Caco-2 (cell line): ENCODE measurements around the gene WDR3. TPM values are rescaled to one million over a fixed set of nuclear protein-coding genes. Genes with fewer than 3 reads are reported as not detected.

Experiments used
- BruUV-seq: library from RNA; stranded (reverse); fragments of 400-500 nt; replicated peaks from 2 replicates; lab custom pipeline; 2021; lab: Mats Ljungman, UMichigan
- CTCF ChIA-PET: fragments of 300-600 bp; sonication (Branson Sonifier 250); formaldehyde crosslinking; loops from one replicate; lab custom pipeline; 2022; ENCODE audit warnings: antibody characterized with exemption; lab: Charles Lee
- POLR2A ChIA-PET: fragments of 300-600 bp; sonication (Branson Sonifier 250); formaldehyde crosslinking; loops from one replicate; lab custom pipeline; 2022; ENCODE audit warnings: antibody characterized with exemption; lab: Charles Lee
- DNase-seq, 2 experiments: peaks; one replicate each; pipeline versions ENCODE4 v3.0.0 to v3.0.0-alpha.2; 2020 to 2022
- H3K27me3 ChIP-seq: replicated peaks from 2 replicates; pipeline ENCODE4 v1.6.0; 2011; ENCODE audit warnings: low read length; ENCODE audit not compliant: control insufficient read depth, insufficient read depth
- H3K36me3 ChIP-seq: 2 replicates; pipeline ENCODE4 v1.5.1; 2011; ENCODE audit warnings: low read length; ENCODE audit not compliant: control insufficient read depth, insufficient read depth
- H3K4me1 ChIP-seq: fragments of 250-450 bp; sonication (Bioruptor Pico); 2 replicates; pipeline ENCODE4 v1.5.1; 2020; ENCODE audit warnings: mild to moderate bottlenecking
- H3K4me3 ChIP-seq: 2 replicates; pipeline ENCODE4 v1.5.1; 2011; ENCODE audit warnings: low read depth, mild to moderate bottlenecking, control low read depth, low read length
- H3K9me3 ChIP-seq: fragments of 250-450 bp; sonication (Bioruptor Pico); 2 replicates; pipeline ENCODE4 v1.5.1; 2020; ENCODE audit warnings: mild to moderate bottlenecking, moderate library complexity
- H3K27ac Mint-ChIP-seq: one replicate; pipeline ENCODE4 v1.8.0; 2022; ENCODE audit warnings: mixed read lengths; ENCODE audit not compliant: unreplicated experiment
- H3K27me3 Mint-ChIP-seq: one replicate; pipeline ENCODE4 v1.8.0; 2022; ENCODE audit warnings: mixed read lengths; ENCODE audit not compliant: insufficient read depth, unreplicated experiment
- H3K36me3 Mint-ChIP-seq: one replicate; pipeline ENCODE4 v1.8.0; 2022; ENCODE audit warnings: mild to moderate bottlenecking, mixed read lengths; ENCODE audit not compliant: insufficient read depth, unreplicated experiment
- H3K4me1 Mint-ChIP-seq: one replicate; pipeline ENCODE4 v1.8.0; 2022; ENCODE audit warnings: low read depth, mixed read lengths; ENCODE audit not compliant: unreplicated experiment
- H3K4me3 Mint-ChIP-seq: one replicate; pipeline ENCODE4 v1.8.0; 2022; ENCODE audit warnings: mild to moderate bottlenecking, moderate library complexity, mixed read lengths; ENCODE audit not compliant: unreplicated experiment
- H3K9me3 Mint-ChIP-seq: one replicate; pipeline ENCODE4 v1.8.0; 2022; ENCODE audit warnings: mixed read lengths; ENCODE audit not compliant: unreplicated experiment
- CTCF ChIP-seq, 2 experiments: fragments of 200-600 bp in 1 of 2; IDR thresholded peaks; 1 replicate in 1 of 2; 2 replicates in 1 of 2; pipeline versions ENCODE4 v1.5.1 to v1.8.0; 2011 to 2022; ENCODE audit warnings: antibody characterized with exemption in 1 of 2, control low read depth in 1 of 2, inconsistent platforms in 1 of 2, low read depth in 1 of 2, low read length in 1 of 2, mild to moderate bottlenecking in 1 of 2, moderate library complexity in 1 of 2; ENCODE audit not compliant: insufficient read depth in 1 of 2, severe bottlenecking in 1 of 2, unreplicated experiment in 1 of 2
- intact Hi-C: fragments of 100-400 bp; cut with micrococcal nuclease; formaldehyde crosslinking; loops from one replicate; pipeline ENCODE4 v1.10.0; 2022; ENCODE audit not compliant: unreplicated experiment
- total RNA-seq: library from RNA; stranded (reverse); gene quantifications from 2 replicates; pipeline ENCODE4 v1.2.3, GENCODE V29; 2022

WDR3 gene
- total RNA-seq, 1 experiment from 2014 or later = 27.0 TPM

- Histone ChIP-seq H3K4me1 (no peaks in the 10 kb centered on the region; the same call in 1 of the 2 replicates), H3K9me3 (no peaks in the 10 kb centered on the region), H3K36me3 (no peaks in the 10 kb centered on the region), H3K4me3 (no peak overlapping the region), H3K27me3 (no peaks in the 10 kb centered on the region)
- Mint-ChIP-seq H3K27ac (no peak overlapping the region), H3K4me1 (no peaks in the 10 kb centered on the region), H3K36me3 (peaks cover 2% of the 10 kb centered on the region), H3K27me3 (no peaks in the 10 kb centered on the region), H3K4me3 (no peak overlapping the region), H3K9me3 (no peaks in the 10 kb centered on the region)
- ChIA-PET CTCF (no interaction called here), POLR2A (no interaction called here)
- intact Hi-C loops = loop anchor here (10.0 kb wide), 2 partner anchors 136 to 256 kb away; no protein-coding TSS in a partner anchor
- no TSS peak for BruUV-seq
- no peak for TF ChIP-seq CTCF (IDR thresholded peaks at IDR 0.05; ENCODE audit: insufficient read depth in 1 of 2, low read depth in 1 of 2, low read length in 1 of 2, severe bottlenecking in 1 of 2, unreplicated experiment in 1 of 2)
- no peak for DNase-seq
Measured at GRCh38 chr1:117890452-117890851, 39.1 kb upstream of the WDR3 start.

GRCh38 chr1:117892512-117892911 is 37.0 kb upstream of the WDR3 start:
- Mint-ChIP-seq H3K27me3 (no peaks in the 10 kb centered on the region), H3K36me3 (peaks cover 6% of the 10 kb centered on the region), H3K4me3 (no peak overlapping the region), H3K4me1 (no peaks in the 10 kb centered on the region), H3K9me3 (no peaks in the 10 kb centered on the region), H3K27ac (no peak overlapping the region)
- ChIA-PET CTCF (no interaction called here), POLR2A (no interaction called here)
- BruUV-seq = no TSS peak
- Histone ChIP-seq H3K4me1 (no peaks in the 10 kb centered on the region), H3K36me3 (no peaks in the 10 kb centered on the region), H3K27me3 (no peaks in the 10 kb centered on the region), H3K9me3 (no peaks in the 10 kb centered on the region), H3K4me3 (no peak overlapping the region)
- DNase-seq = no peak
- intact Hi-C loops = loop anchor here (10.0 kb wide), 2 partner anchors 138 to 258 kb away; no protein-coding TSS in a partner anchor
- no peak for TF ChIP-seq CTCF (IDR thresholded peaks at IDR 0.05; ENCODE audit: insufficient read depth in 1 of 2, low read depth in 1 of 2, low read length in 1 of 2, severe bottlenecking in 1 of 2, unreplicated experiment in 1 of 2)

- Histone ChIP-seq H3K9me3 (no peaks in the 10 kb centered on the region), H3K36me3 (no peaks in the 10 kb centered on the region), H3K4me1 (no peaks in the 10 kb centered on the region), H3K4me3 (no peak overlapping the region), H3K27me3 (no peaks in the 10 kb centered on the region)
- Mint-ChIP-seq H3K36me3 (peaks cover 6% of the 10 kb centered on the region), H3K4me3 (no peak overlapping the region), H3K27ac (no peak overlapping the region), H3K9me3 (no peaks in the 10 kb centered on the region), H3K4me1 (no peaks in the 10 kb centered on the region), H3K27me3 (no peaks in the 10 kb centered on the region)
- no peak for TF ChIP-seq CTCF (IDR thresholded peaks at IDR 0.05; ENCODE audit: insufficient read depth in 1 of 2, low read depth in 1 of 2, low read length in 1 of 2, severe bottlenecking in 1 of 2, unreplicated experiment in 1 of 2)
- CTCF ChIA-PET = no interaction called here
- POLR2A ChIA-PET = no interaction called here
- no TSS peak for BruUV-seq
- intact Hi-C loops = loop anchor here (2.0 to 10.0 kb wide), 4 partner anchors 77 to 381 kb away; no protein-coding TSS in a partner anchor
- DNase-seq = no peak
Measured at GRCh38 chr1:117894078-117894477, 35.5 kb upstream of the WDR3 start.
